WERI-Rb-1 (cell line): ENCODE measurements around the gene SERPINB2.

Source experiments
- DNase-seq: peaks from one replicate; pipeline ENCODE4 v3.0.0-alpha.2; 2020
- H3K27ac ChIP-seq: fragments of 250-450 bp; sonication (Bioruptor Pico); 2 replicates; pipeline ENCODE4 v1.5.1; 2020; ENCODE audit warnings: mild to moderate bottlenecking, moderate library complexity
- H3K27me3 ChIP-seq: fragments of 250-450 bp; sonication (Bioruptor Pico); 2 replicates; pipeline ENCODE4 v1.5.1; 2021; ENCODE audit warnings: mild to moderate bottlenecking, low read depth, moderate library complexity; ENCODE audit not compliant: insufficient read depth, severe bottlenecking
- H3K36me3 ChIP-seq: fragments of 250-450 bp; sonication (Bioruptor Pico); 2 replicates; pipeline ENCODE4 v1.5.1; 2020; ENCODE audit warnings: mild to moderate bottlenecking, moderate library complexity
- H3K4me3 ChIP-seq: 2 replicates; pipeline ENCODE4 v1.5.1; 2011; ENCODE audit warnings: low read depth, mild to moderate bottlenecking, control low read depth, low read length
- H3K9me3 ChIP-seq: fragments of 250-450 bp; sonication (Bioruptor Pico); 2 replicates; pipeline ENCODE4 v1.5.1; 2021; ENCODE audit warnings: mild to moderate bottlenecking, moderate library complexity; ENCODE audit not compliant: severe bottlenecking
- CTCF ChIP-seq: IDR thresholded peaks from 2 replicates; pipeline ENCODE4 v1.5.1; 2011; ENCODE audit warnings: low read depth, mild to moderate bottlenecking, control low read depth, inconsistent platforms, low read length

The SERPINB2 gene

GRCh38 chr18:63897072-63897471, 9.6 kb downstream of the SERPINB2 start:
- Histone ChIP-seq H3K9me3 (no peaks in the 10 kb centered on the region), H3K4me3 (no peak overlapping the region), H3K27me3 (no peaks in the 10 kb centered on the region), H3K27ac (no peak overlapping the region), H3K36me3 (no peaks in the 10 kb centered on the region)
- no peak for DNase-seq
- no peak for TF ChIP-seq CTCF

- no peaks in the 10 kb centered on the region for H3K36me3 ChIP-seq
- no peaks in the 10 kb centered on the region for H3K27me3 ChIP-seq
- no peak overlapping the region for H3K4me3 ChIP-seq
- TF ChIP-seq CTCF = no peak
- H3K27ac ChIP-seq = no peak overlapping the region
- H3K9me3 ChIP-seq = no peaks in the 10 kb centered on the region
- DNase-seq = no peak
Observed at GRCh38 chr18:63899206-63899605, 11.7 kb downstream of the SERPINB2 start.

GRCh38 chr18:63903851-63904570, 16.5 kb downstream of the SERPINB2 start:
- no peak for DNase-seq

GRCh38 chr18:63904694-63905093, 17.2 kb downstream of the SERPINB2 start:
- H3K36me3 ChIP-seq = no peaks in the 10 kb centered on the region
- H3K9me3 ChIP-seq = no peaks in the 10 kb centered on the region
- no peak for DNase-seq
- H3K4me3 ChIP-seq = no peak overlapping the region
- H3K27me3 ChIP-seq = no peaks in the 10 kb centered on the region
- no peak overlapping the region for H3K27ac ChIP-seq
- TF ChIP-seq CTCF = no peak

More at GRCh38 chr18:63903851-63904570, 16.5 kb downstream of the SERPINB2 start:
- TF ChIP-seq CTCF = no peak
- no peaks in the 10 kb centered on the region for H3K36me3 ChIP-seq
- no peaks in the 10 kb centered on the region for H3K9me3 ChIP-seq
- H3K27me3 ChIP-seq = no peaks in the 10 kb centered on the region
- no peak overlapping the region for H3K27ac ChIP-seq
- H3K4me3 ChIP-seq = no peak overlapping the region

GRCh38 chr18:63905361-63905760, 17.9 kb downstream of the SERPINB2 start:
- Histone ChIP-seq H3K9me3 (no peaks in the 10 kb centered on the region), H3K4me3 (no peak overlapping the region), H3K36me3 (no peaks in the 10 kb centered on the region), H3K27me3 (no peaks in the 10 kb centered on the region), H3K27ac (no peak overlapping the region)
- no peak for DNase-seq
- no peak for TF ChIP-seq CTCF

- TF ChIP-seq CTCF = no peak
- no peak for DNase-seq
- Histone ChIP-seq H3K36me3 (no peaks in the 10 kb centered on the region), H3K27me3 (no peaks in the 10 kb centered on the region), H3K27ac (no peak overlapping the region), H3K4me3 (no peak overlapping the region), H3K9me3 (no peaks in the 10 kb centered on the region)
Observed at GRCh38 chr18:63906056-63906455, 18.6 kb downstream of the SERPINB2 start.
